Esophagus muscularis mucosa (tissue), 4 donors: Measurements from ENCODE around the gene TSPAN31. TPM values are rescaled to one million over a fixed set of nuclear protein-coding genes. Genes with fewer than 3 reads are reported as not detected.
A peak's percentile ranks its signal among the peaks of the same experiment; 100 is the strongest.

Experiments
- DNase-seq: peaks from one replicate; pipeline ENCODE4 v3.0.0-alpha.2; 2017; ENCODE audit errors: extremely low spot score
- H3K27ac ChIP-seq, 4 donors: fragments of 200-600 bp; sonication (generic); replicated peaks in 1 of 4; 1 replicate in 3 of 4; 2 replicates in 1 of 4; pipeline ENCODE4 v1.5.1; 2016 to 2019; ENCODE audit warnings: mild to moderate bottlenecking in 1 of 4
- H3K27me3 ChIP-seq, 4 donors: fragments of 200-600 bp; sonication (generic); one replicate each; pipeline versions ENCODE4 v1.5.1 to v1.6.0; 2016 to 2019
- H3K36me3 ChIP-seq, 4 donors: fragments of 200-600 bp; sonication (generic); one replicate each; pipeline ENCODE4 v1.5.1; 2016 to 2019
- H3K4me1 ChIP-seq, 4 donors: fragments of 200-600 bp; sonication (generic); one replicate each; pipeline ENCODE4 v1.5.1; 2016 to 2019
- H3K4me3 ChIP-seq, 4 donors: fragments of 200-600 bp; sonication (generic); 1 replicate in 2 of 4; 2 replicates in 2 of 4; pipeline ENCODE4 v1.5.1; 2016 to 2019; ENCODE audit warnings: mild to moderate bottlenecking in 4 of 4, moderate library complexity in 1 of 4
- H3K9me3 ChIP-seq, 4 donors: fragments of 200-600 bp; sonication (generic); 1 replicate in 3 of 4; 2 replicates in 1 of 4; pipeline ENCODE4 v1.5.1; 2016 to 2019
- CTCF ChIP-seq, 3 experiments: fragments of 200-600 bp in 2 of 3; fragments of 450-650 bp in 1 of 3; sonication (generic) in 2 of 3; IDR thresholded peaks; one replicate each; pipeline ENCODE4 v1.5.1; 2017 to 2019; ENCODE audit warnings: antibody characterized with exemption in 3 of 3, mild to moderate bottlenecking in 2 of 3, moderate library complexity in 1 of 3
- EP300 ChIP-seq: sonication (generic); formaldehyde crosslinking; IDR thresholded peaks from one replicate; pipeline ENCODE4 v1.6.1; 2017; ENCODE audit warnings: antibody characterized with exemption
- POLR2A ChIP-seq: fragments of 450-650 bp; IDR thresholded peaks from one replicate; pipeline ENCODE4 v1.6.1; 2017; ENCODE audit warnings: antibody characterized with exemption, moderate library complexity, mild to moderate bottlenecking, low read depth
- POLR2AphosphoS5 ChIP-seq, 2 donors: sonication (generic); formaldehyde crosslinking; IDR thresholded peaks; one replicate each; pipeline ENCODE4 v1.6.1; 2017; ENCODE audit warnings: antibody characterized with exemption in 2 of 2
- WGBS: methylation state at CpG from one replicate; pipeline ENCODE4 v1.1.5; 2018; 5-methylcytosine and 5-hydroxymethylcytosine counted together
- intact Hi-C: fragments of 100-400 bp; cut with DNase I; formaldehyde crosslinking; loops from one replicate; pipeline ENCODE4 v1.15.1; 2023
- total RNA-seq, 4 donors: library from RNA; depleted of rRNA; stranded (reverse); fragments of >200 nt; gene quantifications; one replicate each; pipeline versions ENCODE4 v1.1.0 to v1.2.1, GENCODE V29; 2016

Gene TSPAN31
- total RNA-seq, 4 donors from 2014 or later = 34.3 to 45.1 (median 42.1) TPM

DNA sequence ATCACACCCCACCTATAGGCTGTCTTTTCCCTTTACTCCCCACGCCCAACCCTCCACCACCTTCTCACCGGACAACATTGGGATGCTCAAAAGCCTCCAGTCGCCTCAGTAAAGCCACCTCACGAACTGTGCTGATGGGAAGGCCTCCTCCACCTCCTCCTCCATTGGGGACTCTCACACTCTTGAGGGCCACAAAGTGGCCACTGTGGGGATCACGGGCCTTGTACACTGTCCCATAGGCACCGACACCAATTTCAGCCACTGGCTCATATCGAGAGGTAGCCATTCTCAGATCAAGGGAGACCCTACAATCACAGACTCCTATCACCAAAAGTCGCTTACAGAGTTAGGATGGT, 6.6 kb downstream of the TSPAN31 start:
- H3K27me3 ChIP-seq = no peaks in the 10 kb centered on the region
- H3K27ac ChIP-seq = peak overlapping the region; percentile 80 to 92 (median 90)
- no peaks in the 10 kb centered on the region for H3K9me3 ChIP-seq
- H3K4me1 ChIP-seq = peaks cover 24 to 59% (median 38%) of the 10 kb centered on the region in 4 donors
- 20% methylated on average over 4 of the region's 8 CpGs for WGBS
- intact Hi-C loops = no loop called here
- no peak for DNase-seq
- H3K4me3 ChIP-seq = peak overlapping the region; percentile 61 to 91 (median 72)
- TF ChIP-seq POLR2AphosphoS5 (IDR thresholded peaks at IDR 0.05) (no peak), EP300 (no peak), CTCF (IDR thresholded peaks at IDR 0.05) (no peak), POLR2A (no peak)
- H3K36me3 ChIP-seq = peaks cover 38 to 47% (median 42%) of the 10 kb centered on the region in 4 donors

DNA sequence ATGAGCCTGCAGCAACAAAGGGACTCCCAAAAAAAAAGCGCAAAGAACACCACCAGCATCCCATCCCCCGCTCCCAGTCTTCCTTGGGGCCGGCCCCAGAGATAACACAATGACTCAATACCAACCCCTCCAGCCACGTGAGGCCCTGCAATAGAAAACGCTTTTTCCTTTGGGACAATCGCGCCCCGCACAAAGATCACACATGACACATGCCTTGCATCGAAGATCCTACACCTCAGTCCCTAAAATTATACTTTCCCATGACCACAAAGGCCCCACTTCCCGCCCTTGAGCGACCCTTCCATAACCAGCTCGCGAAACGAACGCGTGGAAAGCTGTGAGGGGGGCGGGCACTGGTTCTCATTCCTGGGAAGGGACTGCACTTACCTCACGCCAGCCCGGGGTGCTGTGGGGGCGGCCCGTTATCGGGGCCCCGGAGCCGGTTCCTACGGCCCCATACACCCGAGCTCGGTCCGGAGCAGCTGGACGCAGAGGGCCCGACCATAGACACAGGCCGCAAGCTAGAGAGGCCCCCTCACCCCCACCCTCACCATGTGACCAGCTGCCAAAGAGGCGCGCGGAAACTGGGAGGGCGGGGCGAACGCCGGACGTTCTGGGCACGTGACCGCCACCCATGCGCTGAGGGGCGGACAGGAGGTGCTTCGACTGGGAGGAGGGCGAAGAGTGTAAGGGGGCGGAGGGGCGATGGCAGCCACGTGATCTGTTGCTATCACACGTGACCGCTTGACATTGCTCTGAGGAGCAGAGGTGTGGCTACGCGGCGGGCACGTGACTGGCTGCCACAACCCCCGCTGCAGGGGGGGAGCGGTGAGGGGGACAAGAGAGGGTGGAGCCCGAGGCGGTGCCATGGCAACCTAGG, 7.2 kb downstream of the TSPAN31 start, which contains the start of gene CDK4:
Gene CDK4 (minus strand): TSS at position 523 of the 880 bp plus-strand sequence. CDS start 593 bp downstream, outside the sequence.
- Histone ChIP-seq H3K4me3 (peak within 1 kb of the TSS; percentile 61 to 91 (median 72)), H3K36me3 (peaks cover 33 to 40% (median 35%) of the 10 kb centered on the region in 4 donors), H3K27me3 (no peaks in the 10 kb centered on the region), H3K4me1 (peaks cover 26 to 63% (median 44%) of the 10 kb centered on the region in 4 donors), H3K27ac (peak within 1 kb of the TSS; percentile 80 to 92 (median 90)), H3K9me3 (no peaks in the 10 kb centered on the region)
- intact Hi-C loops = no loop called here
- DNase-seq = peak; percentile 100
- no peak for TF ChIP-seq EP300
- peak; percentile 61 for TF ChIP-seq POLR2A
- TF ChIP-seq CTCF (IDR thresholded peaks at IDR 0.05) = peak in 1 of 3 experiments; percentile 26
- peak; percentile 89 to 98 for TF ChIP-seq POLR2AphosphoS5 (IDR thresholded peaks at IDR 0.05)
- WGBS = under 1% methylated on average over 33 of the region's 58 CpGs

DNA sequence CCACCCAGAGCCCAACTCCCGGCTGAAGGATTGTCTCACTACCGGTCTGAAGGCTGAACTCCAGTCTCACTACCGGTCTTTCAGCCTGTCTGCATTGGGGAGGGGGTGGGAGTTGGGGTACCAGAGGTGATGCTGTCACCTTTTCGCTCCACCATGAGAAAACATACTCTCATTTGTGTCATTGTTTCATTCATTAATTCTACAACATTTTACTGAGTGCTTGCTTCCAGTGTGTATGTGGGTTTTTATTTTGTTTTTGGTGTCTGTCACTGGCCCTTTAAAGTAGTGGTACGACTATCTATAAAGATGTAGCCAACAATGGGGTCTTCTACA, 7.8 kb downstream of the TSPAN31 start:
- intact Hi-C loops = no loop called here

GRCh38 chr12:57753756-57754337, 9.0 kb downstream of the TSPAN31 start:
- peaks cover 17 to 36% (median 29%) of the 10 kb centered on the region in 4 donors for H3K36me3 ChIP-seq
- intact Hi-C loops = no loop called here
- no peak for TF ChIP-seq EP300
- no peak for TF ChIP-seq CTCF (IDR thresholded peaks at IDR 0.05)
- no peak for TF ChIP-seq POLR2AphosphoS5 (IDR thresholded peaks at IDR 0.05)
- no peak for TF ChIP-seq POLR2A
- no peak for DNase-seq
- peaks cover 26 to 64% (median 44%) of the 10 kb centered on the region in 4 donors for H3K4me1 ChIP-seq
- peak overlapping the region in 1 of 4 donors; percentile 74 for H3K4me3 ChIP-seq
- 32% methylated on average over 1 of the region's 1 CpG for WGBS
- H3K27me3 ChIP-seq = no peaks in the 10 kb centered on the region
- H3K9me3 ChIP-seq = no peaks in the 10 kb centered on the region
- peak overlapping the region in 2 of 4 donors; percentile 69 to 74 for H3K27ac ChIP-seq

More for the DNA sequence above, 7.8 kb downstream of the TSPAN31 start:
- TF ChIP-seq CTCF (IDR thresholded peaks at IDR 0.05) = no peak
- TF ChIP-seq EP300 = no peak
- TF ChIP-seq POLR2A = no peak
- no peak for TF ChIP-seq POLR2AphosphoS5 (IDR thresholded peaks at IDR 0.05)
- H3K27me3 ChIP-seq = no peaks in the 10 kb centered on the region
- H3K36me3 ChIP-seq = peaks cover 29 to 36% (median 30%) of the 10 kb centered on the region in 4 donors
- WGBS = 0% methylated on average over 5 of the region's 5 CpGs
- H3K4me3 ChIP-seq = peak overlapping the region; percentile 61 to 91 (median 72)
- peaks cover 26 to 64% (median 44%) of the 10 kb centered on the region in 4 donors for H3K4me1 ChIP-seq
- no peaks in the 10 kb centered on the region for H3K9me3 ChIP-seq
- peak overlapping the region; percentile 58 to 92 (median 84) for H3K27ac ChIP-seq
- no peak for DNase-seq
